Measurements from ENCODE around the gene OLFML2A. TPM values are rescaled to one million over a fixed set of nuclear protein-coding genes. Genes with fewer than 3 reads are reported as not detected.

Gene OLFML2A
- total RNA-seq, 1 experiment from 2014 or later = 6.7 TPM

- no peak overlapping the region for H3K27ac Mint-ChIP-seq
- ChIA-PET POLR2A (no interaction called here), CTCF (interaction anchor here (1.4 to 4.4 kb wide), 5 partner anchors 10 to 66 kb away, joined by 3 to 25 read pairs (median 4); partner anchors contain the start of genes OLFML2A and WDR38)
- H3K4me1 Mint-ChIP-seq = no peaks in the 10 kb centered on the region
- no peak for TF ChIP-seq ZNF317 (CRISPR knock-in tag; IDR thresholded peaks at IDR 0.05; ENCODE audit: borderline replicate concordance, low read depth)
- no peak for TF ChIP-seq AR (CRISPR knock-in tag; IDR thresholded peaks at IDR 0.05)
- no peak for TF ChIP-seq MXD4 (CRISPR knock-in tag; IDR thresholded peaks at IDR 0.05; ENCODE audit: borderline replicate concordance)
- no peak for TF ChIP-seq MYBL2 (CRISPR knock-in tag; IDR thresholded peaks at IDR 0.05)
- no peak for TF ChIP-seq SMAD4 (CRISPR knock-in tag; IDR thresholded peaks at IDR 0.05)
- TF ChIP-seq NFE2L1 (CRISPR knock-in tag; IDR thresholded peaks at IDR 0.05) = no peak
- TF ChIP-seq HMGA2 (CRISPR knock-in tag; IDR thresholded peaks at IDR 0.05) = peak; percentile 69; the same call in 1 of the 2 replicates
- TF ChIP-seq SP1 (CRISPR knock-in tag; conservative IDR thresholded peaks at IDR 0.05) = no peak
- H3K9me3 Mint-ChIP-seq = no peaks in the 10 kb centered on the region
- H3K4me3 Mint-ChIP-seq = no peak overlapping the region
- no peak for ATAC-seq
- peak; percentile 7 for DNase-seq (ENCODE audit: low spot score)
- H3K36me3 Mint-ChIP-seq = no peaks in the 10 kb centered on the region
- no peaks in the 10 kb centered on the region for H3K27me3 Mint-ChIP-seq (ENCODE audit: low read depth)
These were observed 10.1 kb downstream of the OLFML2A start for GRCh38 chr9:124786881-124787573.

GRCh38 chr9:124788542-124789217, 11.7 kb downstream of the OLFML2A start:
- ChIA-PET POLR2A (no interaction called here), CTCF (interaction anchor here (1.1 to 4.4 kb wide), 7 partner anchors 11 to 64 kb away, joined by 3 to 25 read pairs (median 8); partner anchors contain the start of genes OLFML2A and WDR38)
- H3K4me1 Mint-ChIP-seq = no peaks in the 10 kb centered on the region
- no peak for DNase-seq (ENCODE audit: low spot score)
- no peaks in the 10 kb centered on the region for H3K36me3 Mint-ChIP-seq
- TF ChIP-seq FOXK1 (CRISPR knock-in tag; IDR thresholded peaks at IDR 0.05) (no peak), ETV6 (CRISPR knock-in tag; IDR thresholded peaks at IDR 0.05) (no peak), ZMAT4 (CRISPR knock-in tag; IDR thresholded peaks at IDR 0.05) (no peak)
- H3K9me3 Mint-ChIP-seq = no peaks in the 10 kb centered on the region
- no peak for ATAC-seq
- no peak overlapping the region for H3K27ac Mint-ChIP-seq
- H3K27me3 Mint-ChIP-seq (ENCODE audit: low read depth) = no peaks in the 10 kb centered on the region
- no peak overlapping the region for H3K4me3 Mint-ChIP-seq

GRCh38 chr9:124789531-124789930, 12.6 kb downstream of the OLFML2A start:
- Mint-ChIP-seq H3K27ac (no peak overlapping the region), H3K9me3 (no peaks in the 10 kb centered on the region), H3K27me3 (ENCODE audit: low read depth) (no peaks in the 10 kb centered on the region), H3K4me3 (no peak overlapping the region), H3K4me1 (no peaks in the 10 kb centered on the region), H3K36me3 (no peaks in the 10 kb centered on the region)
- CTCF ChIA-PET = interaction anchor here (0.5 to 4.4 kb wide), 7 partner anchors 9 to 63 kb away, joined by 3 to 25 read pairs (median 8); partner anchors contain the start of genes OLFML2A and WDR38
- POLR2A ChIA-PET = no interaction called here
- ATAC-seq (no peak), DNase-seq (ENCODE audit: low spot score) (no peak)
- TF ChIP-seq EMX1 (CRISPR knock-in tag; IDR thresholded peaks at IDR 0.05) (no peak), RELA (CRISPR knock-in tag; IDR thresholded peaks at IDR 0.05; ENCODE audit: borderline replicate concordance) (no peak), FOXP4 (CRISPR knock-in tag; IDR thresholded peaks at IDR 0.05) (no peak), ATF1 (CRISPR knock-in tag; IDR thresholded peaks at IDR 0.05) (no peak), ZNF317 (CRISPR knock-in tag; IDR thresholded peaks at IDR 0.05; ENCODE audit: borderline replicate concordance, low read depth) (no peak), ELF4 (CRISPR knock-in tag; IDR thresholded peaks at IDR 0.05; ENCODE audit: low read depth) (no peak), ZNF512 (CRISPR knock-in tag; IDR thresholded peaks at IDR 0.05; ENCODE audit: borderline replicate concordance) (no peak), ETV6 (CRISPR knock-in tag; IDR thresholded peaks at IDR 0.05) (no peak), E2F4 (CRISPR knock-in tag; IDR thresholded peaks at IDR 0.05; ENCODE audit: borderline replicate concordance, low read depth) (no peak), NFATC4 (CRISPR knock-in tag; IDR thresholded peaks at IDR 0.05) (no peak), ZNF423 (CRISPR knock-in tag; IDR thresholded peaks at IDR 0.05) (no peak), MXD4 (CRISPR knock-in tag; IDR thresholded peaks at IDR 0.05; ENCODE audit: borderline replicate concordance) (no peak), ATF2 (CRISPR knock-in tag; IDR thresholded peaks at IDR 0.05; ENCODE audit: borderline replicate concordance, low read depth) (no peak)

Measured in WTC11 (cell line).